ENCODE data around the gene GNAQ.

Gene GNAQ

GRCh38 chr9:77807846-77808750 is 223.5 kb downstream of the GNAQ start:
- TF ChIP-seq CTCF (IDR thresholded peaks at IDR 0.05) (no peak), ZFX (IDR thresholded peaks at IDR 0.05; ENCODE audit: borderline replicate concordance) (no peak)
- peak overlapping the region; percentile 57 for H3K27ac ChIP-seq

- H3K27ac ChIP-seq: peak overlapping the region; percentile 57
- TF ChIP-seq ZFX (IDR thresholded peaks at IDR 0.05; ENCODE audit: borderline replicate concordance): no peak
- TF ChIP-seq CTCF (IDR thresholded peaks at IDR 0.05): no peak
These were observed 224.3 kb downstream of the GNAQ start for GRCh38 chr9:77807281-77807683.

- no peak overlapping the region for H3K27ac ChIP-seq
- TF ChIP-seq CTCF (IDR thresholded peaks at IDR 0.05) (no peak), ZFX (IDR thresholded peaks at IDR 0.05; ENCODE audit: borderline replicate concordance) (no peak)
These were observed 224.9 kb downstream of the GNAQ start for GRCh38 chr9:77806741-77807140.

DNA sequence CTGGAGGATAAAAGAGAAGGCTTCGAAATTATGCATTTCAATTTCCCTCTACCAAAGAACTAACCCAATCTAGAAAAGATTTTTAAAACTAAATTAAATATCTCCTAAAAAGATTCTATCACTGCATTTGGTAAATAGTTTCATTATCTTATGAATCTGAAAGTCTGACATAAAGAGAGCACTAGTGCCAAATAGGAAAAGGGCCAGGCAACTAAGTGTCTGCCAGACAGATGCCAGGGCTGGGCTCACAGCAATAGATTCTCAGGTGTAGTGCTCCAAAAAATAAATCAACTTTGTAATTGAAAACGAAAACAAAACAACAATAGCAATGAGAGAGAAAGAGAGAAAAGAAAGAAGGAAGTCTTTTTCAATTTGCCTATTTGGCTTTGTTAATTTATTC is 225.8 kb downstream of the GNAQ start:
- TF ChIP-seq ZFX (IDR thresholded peaks at IDR 0.05; ENCODE audit: borderline replicate concordance): no peak
- TF ChIP-seq CTCF (IDR thresholded peaks at IDR 0.05): no peak
- H3K27ac ChIP-seq: no peak overlapping the region

- no peak for TF ChIP-seq CTCF (IDR thresholded peaks at IDR 0.05)
- no peak overlapping the region for H3K27ac ChIP-seq
These were observed 228.2 kb downstream of the GNAQ start for GRCh38 chr9:77803423-77803822.

- no peak for TF ChIP-seq CTCF (IDR thresholded peaks at IDR 0.05)
- TF ChIP-seq ZFX (IDR thresholded peaks at IDR 0.05; ENCODE audit: borderline replicate concordance): no peak
These were observed 228.9 kb downstream of the GNAQ start for GRCh38 chr9:77802515-77803293.

GRCh38 chr9:77802064-77802463 is 229.5 kb downstream of the GNAQ start:
- no peak overlapping the region for H3K27ac ChIP-seq
- no peak for TF ChIP-seq ZFX (IDR thresholded peaks at IDR 0.05; ENCODE audit: borderline replicate concordance)
- no peak for TF ChIP-seq CTCF (IDR thresholded peaks at IDR 0.05)

More at GRCh38 chr9:77802515-77803293, 228.9 kb downstream of the GNAQ start:
- H3K27ac ChIP-seq: no peak overlapping the region

Data from 22Rv1 (cell line).